Esophagus muscularis mucosa (tissue), 4 donors: ENCODE measurements around the gene SIDT2. TPM values are rescaled to one million over a fixed set of nuclear protein-coding genes. Genes with fewer than 3 reads are reported as not detected.

Experiments used
- DNase-seq: peaks from one replicate; pipeline ENCODE4 v3.0.0-alpha.2; 2017; ENCODE audit errors: extremely low spot score
- H3K27ac ChIP-seq, 4 donors: fragments of 200-600 bp; sonication (generic); replicated peaks in 1 of 4; 1 replicate in 3 of 4; 2 replicates in 1 of 4; pipeline ENCODE4 v1.5.1; 2016 to 2019; ENCODE audit warnings: mild to moderate bottlenecking in 1 of 4
- H3K27me3 ChIP-seq, 4 donors: fragments of 200-600 bp; sonication (generic); one replicate each; pipeline versions ENCODE4 v1.5.1 to v1.6.0; 2016 to 2019
- H3K36me3 ChIP-seq, 4 donors: fragments of 200-600 bp; sonication (generic); one replicate each; pipeline ENCODE4 v1.5.1; 2016 to 2019
- H3K4me1 ChIP-seq, 4 donors: fragments of 200-600 bp; sonication (generic); one replicate each; pipeline ENCODE4 v1.5.1; 2016 to 2019
- H3K4me3 ChIP-seq, 4 donors: fragments of 200-600 bp; sonication (generic); 1 replicate in 2 of 4; 2 replicates in 2 of 4; pipeline ENCODE4 v1.5.1; 2016 to 2019; ENCODE audit warnings: mild to moderate bottlenecking in 4 of 4, moderate library complexity in 1 of 4
- H3K9me3 ChIP-seq, 4 donors: fragments of 200-600 bp; sonication (generic); 1 replicate in 3 of 4; 2 replicates in 1 of 4; pipeline ENCODE4 v1.5.1; 2016 to 2019
- EP300 ChIP-seq: sonication (generic); formaldehyde crosslinking; IDR thresholded peaks from one replicate; pipeline ENCODE4 v1.6.1; 2017; ENCODE audit warnings: antibody characterized with exemption
- POLR2A ChIP-seq: fragments of 450-650 bp; IDR thresholded peaks from one replicate; pipeline ENCODE4 v1.6.1; 2017; ENCODE audit warnings: antibody characterized with exemption, moderate library complexity, mild to moderate bottlenecking, low read depth
- POLR2AphosphoS5 ChIP-seq, 2 donors: sonication (generic); formaldehyde crosslinking; IDR thresholded peaks; one replicate each; pipeline ENCODE4 v1.6.1; 2017; ENCODE audit warnings: antibody characterized with exemption in 2 of 2
- WGBS: methylation state at CpG from one replicate; pipeline ENCODE4 v1.1.5; 2018; 5-methylcytosine and 5-hydroxymethylcytosine counted together
- intact Hi-C: fragments of 100-400 bp; cut with DNase I; formaldehyde crosslinking; loops from one replicate; pipeline ENCODE4 v1.15.1; 2023
- total RNA-seq, 4 donors: library from RNA; depleted of rRNA; stranded (reverse); fragments of >200 nt; gene quantifications; one replicate each; pipeline versions ENCODE4 v1.1.0 to v1.2.1, GENCODE V29; 2016
- TF ChIP-seq, protein P1 (sequence below), 3 experiments: fragments of 200-600 bp in 2 of 3; fragments of 450-650 bp in 1 of 3; sonication (generic) in 2 of 3; IDR thresholded peaks; one replicate each; pipeline ENCODE4 v1.5.1; 2017 to 2019; ENCODE audit warnings: antibody characterized with exemption in 3 of 3, mild to moderate bottlenecking in 2 of 3, moderate library complexity in 1 of 3

The SIDT2 gene
- total RNA-seq, 4 donors from 2014 or later, result 26.5 to 34.1 (median 29.3) TPM

DNA sequence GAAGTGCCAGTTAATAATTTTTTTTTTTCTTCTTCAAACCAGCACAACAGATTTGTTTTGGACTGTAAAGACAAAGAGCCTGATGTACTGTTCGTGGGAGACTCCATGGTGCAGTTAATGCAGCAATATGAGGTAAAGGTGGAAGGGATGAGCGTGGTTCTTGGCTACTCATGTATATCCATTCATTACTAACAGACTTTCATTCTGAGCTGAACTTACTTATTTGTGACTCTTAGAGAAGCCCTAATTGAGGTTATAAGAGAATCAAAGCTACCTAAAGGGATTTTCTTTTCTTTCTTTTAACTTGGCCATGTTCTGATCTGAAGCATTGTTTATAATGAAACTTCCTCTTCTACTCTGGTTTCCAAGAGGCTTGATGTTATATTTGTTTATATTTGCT is 18.7 kb upstream of the SIDT2 start:
- intact Hi-C loops, result no loop called here

DNA sequence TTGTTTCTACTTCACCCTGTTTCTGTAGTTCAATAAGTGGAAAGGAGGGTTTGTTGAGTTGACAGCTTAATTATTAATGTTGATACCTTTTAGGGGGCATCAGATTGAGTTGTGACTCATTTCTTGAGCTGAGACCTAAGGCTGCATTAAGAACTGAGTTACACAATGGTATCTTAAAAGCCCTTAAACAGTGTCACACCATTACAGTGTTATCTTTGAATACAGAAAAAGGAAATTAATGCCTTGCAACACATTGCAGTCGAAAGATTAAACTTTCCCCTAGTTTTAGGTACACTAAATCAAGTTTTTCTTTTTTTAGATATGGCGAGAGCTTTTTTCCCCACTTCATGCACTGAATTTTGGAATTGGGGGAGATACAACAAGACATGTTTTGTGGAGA is 17.7 kb upstream of the SIDT2 start:
- no peaks in the 10 kb centered on the region for H3K27me3 ChIP-seq
- H3K9me3 ChIP-seq, result no peaks in the 10 kb centered on the region
- no peak overlapping the region for H3K4me3 ChIP-seq
- peaks cover 50 to 75% (median 57%) of the 10 kb centered on the region in 4 donors for H3K36me3 ChIP-seq
- H3K27ac ChIP-seq, result no peak overlapping the region
- H3K4me1 ChIP-seq, result peaks cover 3 to 41% (median 35%) of the 10 kb centered on the region in 4 donors
- intact Hi-C loops, result no loop called here
- TF ChIP-seq, protein P1, sequence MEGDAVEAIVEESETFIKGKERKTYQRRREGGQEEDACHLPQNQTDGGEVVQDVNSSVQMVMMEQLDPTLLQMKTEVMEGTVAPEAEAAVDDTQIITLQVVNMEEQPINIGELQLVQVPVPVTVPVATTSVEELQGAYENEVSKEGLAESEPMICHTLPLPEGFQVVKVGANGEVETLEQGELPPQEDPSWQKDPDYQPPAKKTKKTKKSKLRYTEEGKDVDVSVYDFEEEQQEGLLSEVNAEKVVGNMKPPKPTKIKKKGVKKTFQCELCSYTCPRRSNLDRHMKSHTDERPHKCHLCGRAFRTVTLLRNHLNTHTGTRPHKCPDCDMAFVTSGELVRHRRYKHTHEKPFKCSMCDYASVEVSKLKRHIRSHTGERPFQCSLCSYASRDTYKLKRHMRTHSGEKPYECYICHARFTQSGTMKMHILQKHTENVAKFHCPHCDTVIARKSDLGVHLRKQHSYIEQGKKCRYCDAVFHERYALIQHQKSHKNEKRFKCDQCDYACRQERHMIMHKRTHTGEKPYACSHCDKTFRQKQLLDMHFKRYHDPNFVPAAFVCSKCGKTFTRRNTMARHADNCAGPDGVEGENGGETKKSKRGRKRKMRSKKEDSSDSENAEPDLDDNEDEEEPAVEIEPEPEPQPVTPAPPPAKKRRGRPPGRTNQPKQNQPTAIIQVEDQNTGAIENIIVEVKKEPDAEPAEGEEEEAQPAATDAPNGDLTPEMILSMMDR (IDR thresholded peaks at IDR 0.05), result no peak
- TF ChIP-seq POLR2A, result no peak
- TF ChIP-seq EP300, result no peak
- DNase-seq, result no peak
- 86% methylated on average over 2 of the region's 2 CpGs for WGBS

More for the DNA sequence above, 18.7 kb upstream of the SIDT2 start:
- WGBS, result 86% methylated on average over 2 of the region's 2 CpGs
- TF ChIP-seq POLR2AphosphoS5 (IDR thresholded peaks at IDR 0.05), result no peak
- no peak for TF ChIP-seq POLR2A
- TF ChIP-seq, protein P1 (IDR thresholded peaks at IDR 0.05), result no peak
- no peak for TF ChIP-seq EP300
- Histone ChIP-seq H3K9me3 (no peaks in the 10 kb centered on the region), H3K4me1 (peaks cover 3 to 45% (median 37%) of the 10 kb centered on the region in 4 donors), H3K36me3 (peaks cover 41 to 75% (median 51%) of the 10 kb centered on the region in 4 donors), H3K4me3 (no peak overlapping the region), H3K27me3 (no peaks in the 10 kb centered on the region), H3K27ac (no peak overlapping the region)
- no peak for DNase-seq

DNA sequence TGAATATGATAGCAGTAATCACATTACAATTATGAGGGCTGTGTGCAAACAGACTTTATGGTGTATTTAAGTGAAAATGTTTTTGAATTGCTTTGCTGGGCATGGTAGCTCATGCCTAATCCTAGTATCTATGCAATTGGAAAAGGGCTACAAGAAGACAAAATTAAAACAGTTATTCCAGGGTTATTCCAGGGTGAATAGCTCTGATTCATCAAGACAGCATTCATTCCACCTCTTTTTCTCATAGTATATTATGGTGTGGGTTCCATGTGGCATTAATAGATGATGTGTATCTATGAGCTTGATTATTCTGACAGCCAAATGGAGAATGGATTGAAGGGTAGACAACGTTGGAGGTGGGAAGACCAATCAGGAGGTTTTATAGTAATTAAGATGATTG is 12.1 kb upstream of the SIDT2 start:
- no peaks in the 10 kb centered on the region for H3K9me3 ChIP-seq
- peaks cover 60 to 95% (median 84%) of the 10 kb centered on the region in 4 donors for H3K36me3 ChIP-seq
- DNase-seq, result no peak
- peaks cover 3 to 26% (median 13%) of the 10 kb centered on the region in 4 donors for H3K4me1 ChIP-seq
- WGBS, result 60% methylated on average over 1 of the region's 1 CpG
- TF ChIP-seq POLR2A, result no peak
- no peak for TF ChIP-seq EP300
- no peak for TF ChIP-seq POLR2AphosphoS5 (IDR thresholded peaks at IDR 0.05)
- TF ChIP-seq, protein P1 (IDR thresholded peaks at IDR 0.05), result no peak
- H3K27me3 ChIP-seq, result no peaks in the 10 kb centered on the region
- no peak overlapping the region for H3K27ac ChIP-seq
- intact Hi-C loops, result no loop called here
- no peak overlapping the region for H3K4me3 ChIP-seq

DNA sequence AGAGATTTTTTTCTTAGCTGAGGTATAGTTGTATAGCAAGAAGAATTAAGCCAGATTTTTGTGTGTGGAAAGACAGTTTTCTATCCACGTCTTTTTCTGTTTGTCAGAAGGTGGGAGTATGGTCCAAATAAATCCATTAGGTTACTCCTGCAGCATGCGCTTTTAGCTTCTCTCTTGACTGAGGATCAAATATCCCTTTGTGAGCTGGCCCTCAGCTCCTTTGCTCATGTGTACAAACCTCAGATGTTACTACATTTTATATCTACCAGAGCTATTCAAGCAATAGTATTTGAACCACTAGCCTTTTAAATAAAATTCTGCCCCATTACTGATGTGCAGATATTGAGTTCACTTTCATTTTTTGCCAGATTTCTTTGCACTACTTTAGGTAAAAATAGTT is 8.8 kb upstream of the SIDT2 start:
- peaks cover 32 to 68% (median 54%) of the 10 kb centered on the region in 4 donors for H3K36me3 ChIP-seq
- WGBS, result 85% methylated on average over 2 of the region's 2 CpGs
- H3K27ac ChIP-seq, result peak overlapping the region in 1 of 4 donors; percentile 26

More for the DNA sequence above, 8.8 kb upstream of the SIDT2 start:
- no peak for DNase-seq
- Histone ChIP-seq H3K4me3 (no peak overlapping the region), H3K4me1 (peaks cover 21 to 41% (median 22%) of the 10 kb centered on the region in 4 donors), H3K27me3 (no peaks in the 10 kb centered on the region), H3K9me3 (no peaks in the 10 kb centered on the region)
- intact Hi-C loops, result no loop called here
- TF ChIP-seq POLR2A (no peak), EP300 (no peak), POLR2AphosphoS5 (IDR thresholded peaks at IDR 0.05) (no peak)
- TF ChIP-seq, protein P1 (IDR thresholded peaks at IDR 0.05), result no peak
